ENCODE results near the gene CKS1B. TPM values are rescaled to one million over a fixed set of nuclear protein-coding genes. Genes with fewer than 3 reads are reported as not detected.

Gene CKS1B
- total and polyA plus RNA-seq, 9 of the 15 experiments (the other 6 are each of a cell fraction or from before 2014, with no cell fraction given): 215 to 1,103 (median 460) TPM

- peak; percentile 55 for TF ChIP-seq ATF4 (CRISPR knock-in tag; IDR thresholded peaks at IDR 0.05)
- no peak for TF ChIP-seq RB1 (IDR thresholded peaks at IDR 0.05; ENCODE audit: low read depth)
- no peak for TF ChIP-seq ZNF311 (CRISPR knock-in tag; IDR thresholded peaks at IDR 0.05)
- TF ChIP-seq MCM3 (IDR thresholded peaks at IDR 0.05): no peak
- no peak for TF ChIP-seq ELF2 (CRISPR knock-in tag; IDR thresholded peaks at IDR 0.05)
- TF ChIP-seq ZNF511 (CRISPR knock-in tag; IDR thresholded peaks at IDR 0.05): no peak
- TF ChIP-seq GTF2F1 (IDR thresholded peaks at IDR 0.05; ENCODE audit: low read depth, low read length): no peak
- no peak for TF ChIP-seq MYNN (IDR thresholded peaks at IDR 0.05)
- no peak for TF ChIP-seq MYNN (CRISPR knock-in tag; IDR thresholded peaks at IDR 0.05)
- TF ChIP-seq HIVEP1 (CRISPR knock-in tag; IDR thresholded peaks at IDR 0.05): no peak
- TF ChIP-seq THRAP3 (IDR thresholded peaks at IDR 0.05; ENCODE audit: borderline replicate concordance): no peak
- TF ChIP-seq ARID4B (CRISPR knock-in tag; IDR thresholded peaks at IDR 0.05): no peak
- no peak for TF ChIP-seq SRSF3 (IDR thresholded peaks at IDR 0.05; ENCODE audit: insufficient read depth, low read length)
- 0 out of 2 replicates have a peak, but pooled peaks have one; percentile 54 for TF ChIP-seq HDGF (IDR thresholded peaks at IDR 0.05)
- no peak for TF ChIP-seq NR1H2 (CRISPR knock-in tag; IDR thresholded peaks at IDR 0.05)
- TF ChIP-seq ATF2 (CRISPR knock-in tag; IDR thresholded peaks at IDR 0.05): no peak
- TF ChIP-seq PTRF (tag; IDR thresholded peaks at IDR 0.05): no peak
- TF ChIP-seq ARHGAP35 (IDR thresholded peaks at IDR 0.05; ENCODE audit: partially characterized antibody): no peak
- TF ChIP-seq ZNF778 (CRISPR knock-in tag; IDR thresholded peaks at IDR 0.05): no peak
- TF ChIP-seq ZNF583 (CRISPR knock-in tag; IDR thresholded peaks at IDR 0.05): peak; percentile 31; the same call in 1 of the 2 replicates
- 0 out of 2 replicates have a peak, but pooled peaks have one; percentile 46 for TF ChIP-seq MTA3 (IDR thresholded peaks at IDR 0.05; ENCODE audit: borderline replicate concordance)
Observed at GRCh38 chr1:155004352-155005075, 30.0 kb downstream of the CKS1B start (continued).
